H9 (cell line): ENCODE data around the gene NFKB1. TPM values are rescaled to one million over a fixed set of nuclear protein-coding genes. Genes with fewer than 3 reads are reported as not detected.

Experiments
- DNase-seq: peaks from one replicate; pipeline ENCODE4 v3.0.0-alpha.2; 2017
- H2AFZ ChIP-seq: one replicate; pipeline ENCODE4 v1.6.1; 2013; ENCODE audit warnings: mild to moderate bottlenecking, low read length, control low read depth, moderate library complexity
- H2AK5ac ChIP-seq: 2 replicates; pipeline ENCODE4 v1.6.1; 2013; ENCODE audit warnings: low read length, control low read depth, mixed read lengths; ENCODE audit not compliant: insufficient read length
- H2BK120ac ChIP-seq: one replicate; pipeline ENCODE4 v1.6.1; 2013; ENCODE audit warnings: low read depth, mild to moderate bottlenecking, low read length, control low read depth, inconsistent platforms; ENCODE audit not compliant: poor library complexity, severe bottlenecking
- H2BK12ac ChIP-seq: 2 replicates; pipeline ENCODE4 v1.6.1; 2013; ENCODE audit warnings: low read length, control low read depth, mixed read lengths, low read depth; ENCODE audit not compliant: insufficient read length
- H2BK15ac ChIP-seq: 2 replicates; pipeline ENCODE4 v1.6.1; 2013; ENCODE audit warnings: low read depth, low read length, control low read depth
- H2BK20ac ChIP-seq: one replicate; pipeline ENCODE4 v1.6.1; 2013; ENCODE audit warnings: low read depth, mild to moderate bottlenecking, low read length, control low read depth, inconsistent platforms; ENCODE audit not compliant: poor library complexity, severe bottlenecking
- H2BK5ac ChIP-seq: 2 replicates; pipeline ENCODE4 v1.6.1; 2013; ENCODE audit warnings: low read length, control low read depth, mixed read lengths; ENCODE audit not compliant: insufficient read length
- H3K14ac ChIP-seq: 2 replicates; pipeline ENCODE4 v1.6.1; 2013; ENCODE audit warnings: low read length, control low read depth; ENCODE audit not compliant: insufficient read depth
- H3K18ac ChIP-seq: 2 replicates; pipeline ENCODE4 v1.6.1; 2013; ENCODE audit warnings: low read depth, mild to moderate bottlenecking, mixed read lengths, low read length, control low read depth; ENCODE audit not compliant: insufficient read length
- H3K23ac ChIP-seq: 2 replicates; pipeline ENCODE4 v1.6.1; 2013; ENCODE audit warnings: low read length, control low read depth, mixed read lengths, low read depth; ENCODE audit not compliant: insufficient read length
- H3K23me2 ChIP-seq: 2 replicates; pipeline ENCODE4 v1.6.1; 2013; ENCODE audit warnings: low read depth, mild to moderate bottlenecking, mixed read lengths, low read length, control low read depth; ENCODE audit not compliant: insufficient read length, poor library complexity, severe bottlenecking
- H3K27ac ChIP-seq: 2 replicates; pipeline ENCODE4 v1.5.1; 2013; ENCODE audit warnings: low read length, control low read depth, mixed read lengths, low read depth; ENCODE audit not compliant: insufficient read length
- H3K27me3 ChIP-seq: 2 replicates; pipeline ENCODE4 v1.6.1; 2013; ENCODE audit warnings: low read length, control low read depth, inconsistent platforms; ENCODE audit not compliant: insufficient read depth
- H3K4ac ChIP-seq: 2 replicates; pipeline ENCODE4 v1.6.1; 2013; ENCODE audit warnings: low read depth, mild to moderate bottlenecking, control low read depth, inconsistent platforms, low read length, moderate library complexity
- H3K4me1 ChIP-seq: 2 replicates; pipeline ENCODE4 v1.6.1; 2013; ENCODE audit warnings: low read length, control low read depth, inconsistent platforms; ENCODE audit not compliant: insufficient read depth
- H3K4me2 ChIP-seq: 2 replicates; pipeline ENCODE4 v1.6.1; 2013; ENCODE audit warnings: low read length, control low read depth, mixed read lengths; ENCODE audit not compliant: insufficient read length, insufficient read depth
- H3K56ac ChIP-seq: 2 replicates; pipeline ENCODE4 v1.6.1; 2013; ENCODE audit warnings: low read depth, mild to moderate bottlenecking, mixed read lengths, low read length, control low read depth; ENCODE audit not compliant: insufficient read length
- H3K79me1 ChIP-seq: 2 replicates; pipeline ENCODE4 v1.6.1; 2013; ENCODE audit warnings: low read depth, mild to moderate bottlenecking, moderate library complexity, low read length, control low read depth, inconsistent platforms; ENCODE audit not compliant: insufficient read depth, poor library complexity, severe bottlenecking
- H3K79me2 ChIP-seq: 2 replicates; pipeline ENCODE4 v1.6.1; 2013; ENCODE audit warnings: low read length, control low read depth, inconsistent platforms; ENCODE audit not compliant: insufficient read depth
- H3K9ac ChIP-seq: 2 replicates; pipeline ENCODE4 v1.6.1; 2013; ENCODE audit warnings: low read length, control low read depth, mixed read lengths; ENCODE audit not compliant: insufficient read length; ENCODE audit errors: extremely low read depth
- H3K9me3 ChIP-seq: one replicate; pipeline ENCODE4 v1.6.1; 2013; ENCODE audit warnings: low read depth, low read length, inconsistent platforms; ENCODE audit not compliant: control insufficient read depth
- H3T11ph ChIP-seq: one replicate; pipeline ENCODE4 v1.6.1; 2013; ENCODE audit warnings: mild to moderate bottlenecking, low read length, control low read depth, inconsistent platforms
- H4K20me1 ChIP-seq: one replicate; pipeline ENCODE4 v1.6.1; 2013; ENCODE audit not compliant: control insufficient read depth, insufficient read length, insufficient read depth
- H4K5ac ChIP-seq: 2 replicates; pipeline ENCODE4 v1.6.1; 2013; ENCODE audit warnings: low read depth, mild to moderate bottlenecking, mixed read lengths, low read length, control low read depth; ENCODE audit not compliant: insufficient read length
- H4K8ac ChIP-seq: replicated peaks from 2 replicates; pipeline ENCODE4 v1.6.1; 2013; ENCODE audit warnings: low read length, control low read depth, mixed read lengths, low read depth; ENCODE audit not compliant: insufficient read length
- H4K91ac ChIP-seq: 2 replicates; pipeline ENCODE4 v1.6.1; 2013; ENCODE audit warnings: low read depth, mild to moderate bottlenecking, moderate library complexity, mixed read lengths, low read length, control low read depth; ENCODE audit not compliant: insufficient read length
- H3K27ac Mint-ChIP-seq, 3 experiments: 2 replicates in 2 of 3; 3 replicates in 1 of 3; pipeline ENCODE4 v1.8.0; 2020 to 2021; ENCODE audit warnings: mixed read lengths in 3 of 3, mild to moderate bottlenecking in 1 of 3, moderate library complexity in 1 of 3
- H3K27me3 Mint-ChIP-seq: 2 replicates; pipeline ENCODE4 v1.8.0; 2021; ENCODE audit warnings: low read depth, mild to moderate bottlenecking, moderate library complexity, mixed read lengths
- H3K36me3 Mint-ChIP-seq, 3 experiments: 2 replicates in 2 of 3; 3 replicates in 1 of 3; pipeline ENCODE4 v1.8.0; 2020 to 2021; ENCODE audit warnings: low read depth in 3 of 3, mixed read lengths in 3 of 3; ENCODE audit not compliant: insufficient read depth in 1 of 3
- H3K4me1 Mint-ChIP-seq, 2 experiments: 2 replicates each; pipeline ENCODE4 v1.8.0; 2020; ENCODE audit warnings: mixed read lengths in 2 of 2
- H3K4me3 Mint-ChIP-seq, 2 experiments: 2 replicates in 1 of 2; 3 replicates in 1 of 2; pipeline ENCODE4 v1.8.0; 2020 to 2021; ENCODE audit warnings: mild to moderate bottlenecking in 2 of 2, mixed read lengths in 2 of 2, moderate library complexity in 1 of 2
- H3K9me3 Mint-ChIP-seq, 2 experiments: 2 replicates in 1 of 2; 3 replicates in 1 of 2; pipeline ENCODE4 v1.8.0; 2020; ENCODE audit warnings: mild to moderate bottlenecking in 2 of 2, mixed read lengths in 2 of 2, moderate library complexity in 1 of 2
- WGBS: extraction: QIAGEN DNeasy Blood & Tissue Kit; methylation state at CpG from one replicate; pipeline ENCODE4 v1.1.7; 2013; ENCODE audit warnings: missing lambda C conversion rate, low lambda C conversion rate, mixed read lengths; ENCODE audit not compliant: insufficient read length; ENCODE audit errors: extremely low coverage; 5-methylcytosine and 5-hydroxymethylcytosine counted together
- total RNA-seq: library from RNA; stranded (reverse); gene quantifications from 2 replicates; pipeline ENCODE4 v1.2.1, GENCODE V29; 2021
- TF ChIP-seq, protein P1 (sequence below): fragments of 200-600 bp; sonication (generic); conservative IDR thresholded peaks from 3 replicates; pipeline ENCODE4 v1.8.0; 2021; ENCODE audit warnings: antibody characterized with exemption, mild to moderate bottlenecking

NFKB1 gene
- total RNA-seq, 1 experiment from 2014 or later = 5.7 TPM

DNA sequence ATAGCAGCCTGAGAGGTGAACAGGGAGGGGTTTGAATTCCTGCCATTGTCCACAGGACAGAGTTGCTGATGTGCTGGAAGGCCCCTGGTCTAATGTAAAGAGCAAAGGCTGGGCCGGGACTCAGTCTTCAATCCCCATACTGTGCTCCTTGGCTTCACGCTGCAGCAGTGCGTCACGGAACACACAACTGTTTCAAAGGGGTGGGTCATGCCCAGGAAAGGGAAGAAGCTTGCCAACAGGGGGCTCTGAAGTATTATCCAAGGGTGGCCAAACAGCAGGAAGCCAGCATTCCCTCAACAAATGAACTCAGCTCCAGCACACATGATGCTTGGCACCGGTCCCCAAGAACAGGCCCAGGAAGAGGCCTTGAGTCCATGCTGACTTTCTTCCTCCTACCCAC is 122.5 kb downstream of the NFKB1 start:
- H3K4me2 ChIP-seq = no peak overlapping the region
- H3K27me3 ChIP-seq = no peaks in the 10 kb centered on the region
- no peak overlapping the region for H3K9ac ChIP-seq
- no peaks in the 10 kb centered on the region for H3K4me1 ChIP-seq
- no peak overlapping the region for H3T11ph ChIP-seq
- H4K20me1 ChIP-seq = no peaks in the 10 kb centered on the region
- no CpG with 5 or more reads among the region's 5 CpGs for WGBS
- H3K79me2 ChIP-seq = no peaks in the 10 kb centered on the region
- no peaks in the 10 kb centered on the region for H3K9me3 ChIP-seq
- H3K27ac ChIP-seq = no peak overlapping the region
- H2BK5ac ChIP-seq = no peak overlapping the region
- Mint-ChIP-seq H3K4me3 (no peak overlapping the region), H3K27ac (peak overlapping the region in 1 of 3 experiments; percentile 66; a peak in 2 of 7 replicates), H3K9me3 (no peaks in the 10 kb centered on the region; a peak in 2 of 5 replicates), H3K36me3 (no peaks in the 10 kb centered on the region), H3K27me3 (no peaks in the 10 kb centered on the region), H3K4me1 (peaks cover 13 to 24% of the 10 kb centered on the region in 2 experiments)
- H4K91ac ChIP-seq = no peak overlapping the region
- H3K79me1 ChIP-seq = no peaks in the 10 kb centered on the region
- TF ChIP-seq, protein P1, sequence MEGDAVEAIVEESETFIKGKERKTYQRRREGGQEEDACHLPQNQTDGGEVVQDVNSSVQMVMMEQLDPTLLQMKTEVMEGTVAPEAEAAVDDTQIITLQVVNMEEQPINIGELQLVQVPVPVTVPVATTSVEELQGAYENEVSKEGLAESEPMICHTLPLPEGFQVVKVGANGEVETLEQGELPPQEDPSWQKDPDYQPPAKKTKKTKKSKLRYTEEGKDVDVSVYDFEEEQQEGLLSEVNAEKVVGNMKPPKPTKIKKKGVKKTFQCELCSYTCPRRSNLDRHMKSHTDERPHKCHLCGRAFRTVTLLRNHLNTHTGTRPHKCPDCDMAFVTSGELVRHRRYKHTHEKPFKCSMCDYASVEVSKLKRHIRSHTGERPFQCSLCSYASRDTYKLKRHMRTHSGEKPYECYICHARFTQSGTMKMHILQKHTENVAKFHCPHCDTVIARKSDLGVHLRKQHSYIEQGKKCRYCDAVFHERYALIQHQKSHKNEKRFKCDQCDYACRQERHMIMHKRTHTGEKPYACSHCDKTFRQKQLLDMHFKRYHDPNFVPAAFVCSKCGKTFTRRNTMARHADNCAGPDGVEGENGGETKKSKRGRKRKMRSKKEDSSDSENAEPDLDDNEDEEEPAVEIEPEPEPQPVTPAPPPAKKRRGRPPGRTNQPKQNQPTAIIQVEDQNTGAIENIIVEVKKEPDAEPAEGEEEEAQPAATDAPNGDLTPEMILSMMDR = peak; percentile 44; the same call in 2 of the 3 replicates
- H3K23ac ChIP-seq = no peak overlapping the region
- H2BK120ac ChIP-seq = no peak overlapping the region
- H4K5ac ChIP-seq = no peak overlapping the region
- H2AFZ ChIP-seq = no peak overlapping the region
- no peak overlapping the region for H2BK12ac ChIP-seq
- no peak overlapping the region for H3K18ac ChIP-seq
- H2BK20ac ChIP-seq = no peak overlapping the region
- H3K56ac ChIP-seq = no peak overlapping the region
- no peaks in the 10 kb centered on the region for H3K23me2 ChIP-seq
- no peak overlapping the region for H3K4ac ChIP-seq
- H4K8ac ChIP-seq = no peak overlapping the region
- H3K14ac ChIP-seq = no peak overlapping the region
- no peak overlapping the region for H2AK5ac ChIP-seq
- H2BK15ac ChIP-seq = no peak overlapping the region
- peak; percentile 41 for DNase-seq
